GM11168 (cell line): ENCODE data around the gene RAI1.

Experiments
- in situ Hi-C: fragments of 300-500 bp; cut with MboI; formaldehyde crosslinking; loops from one replicate; pipeline ENCODE4 v1.12.0; 2022; ENCODE audit warnings: low sequenced_read_pairs; ENCODE audit not compliant: unreplicated experiment

Gene RAI1

GRCh38 chr17:17693253-17694168 lies 12.3 kb downstream of the RAI1 start:
- in situ Hi-C loops: loop anchor here (25.0 kb wide), 1 partner anchor 344 kb away; the partner anchor contains the start of genes ATPAF2 and GID4

- in situ Hi-C loops: loop anchor here (25.0 kb wide), 1 partner anchor 343 kb away; the partner anchor contains the start of genes ATPAF2 and GID4
These were observed 13.2 kb downstream of the RAI1 start for GRCh38 chr17:17694169-17695081.

GRCh38 chr17:17696085-17696484 lies 14.8 kb downstream of the RAI1 start:
- in situ Hi-C loops: loop anchor here (25.0 kb wide), 1 partner anchor 341 kb away; the partner anchor contains the start of genes ATPAF2 and GID4

- in situ Hi-C loops: loop anchor here (25.0 kb wide), 1 partner anchor 340 kb away; the partner anchor contains the start of genes ATPAF2 and GID4
These were observed 15.8 kb downstream of the RAI1 start for GRCh38 chr17:17696882-17697633.

- in situ Hi-C loops: loop anchor here (25.0 kb wide), 1 partner anchor 339 kb away; the partner anchor contains the start of genes ATPAF2 and GID4
These were observed 17.1 kb downstream of the RAI1 start for GRCh38 chr17:17698371-17698770.

GRCh38 chr17:17698869-17699351 lies 17.7 kb downstream of the RAI1 start:
- in situ Hi-C loops: loop anchor here (25.0 kb wide), 1 partner anchor 338 kb away; the partner anchor contains the start of genes ATPAF2 and GID4

- in situ Hi-C loops: loop anchor here (25.0 kb wide), 1 partner anchor 338 kb away; the partner anchor contains the start of genes ATPAF2 and GID4
These were observed 18.2 kb downstream of the RAI1 start for GRCh38 chr17:17699491-17699890.

GRCh38 chr17:17700251-17700969 lies 19.2 kb downstream of the RAI1 start:
- in situ Hi-C loops: no loop called here

- in situ Hi-C loops: no loop called here
These were observed 19.9 kb downstream of the RAI1 start for GRCh38 chr17:17701112-17701511.

- in situ Hi-C loops: no loop called here
These were observed 20.4 kb downstream of the RAI1 start for GRCh38 chr17:17701658-17702057.

GRCh38 chr17:17702449-17703139 lies 21.3 kb downstream of the RAI1 start:
- in situ Hi-C loops: no loop called here

- in situ Hi-C loops: no loop called here
These were observed 22.1 kb downstream of the RAI1 start for GRCh38 chr17:17703140-17703919.

GRCh38 chr17:17704931-17705330 lies 23.7 kb downstream of the RAI1 start:
- in situ Hi-C loops: no loop called here

GRCh38 chr17:17706140-17707060 lies 25.1 kb downstream of the RAI1 start:
- in situ Hi-C loops: no loop called here

- in situ Hi-C loops: no loop called here
These were observed 27.0 kb downstream of the RAI1 start for GRCh38 chr17:17708295-17708694.

- in situ Hi-C loops: no loop called here
These were observed 27.6 kb downstream of the RAI1 start for GRCh38 chr17:17708816-17709215.
